ENCODE measurements around the gene HSD3B2.

DNA sequence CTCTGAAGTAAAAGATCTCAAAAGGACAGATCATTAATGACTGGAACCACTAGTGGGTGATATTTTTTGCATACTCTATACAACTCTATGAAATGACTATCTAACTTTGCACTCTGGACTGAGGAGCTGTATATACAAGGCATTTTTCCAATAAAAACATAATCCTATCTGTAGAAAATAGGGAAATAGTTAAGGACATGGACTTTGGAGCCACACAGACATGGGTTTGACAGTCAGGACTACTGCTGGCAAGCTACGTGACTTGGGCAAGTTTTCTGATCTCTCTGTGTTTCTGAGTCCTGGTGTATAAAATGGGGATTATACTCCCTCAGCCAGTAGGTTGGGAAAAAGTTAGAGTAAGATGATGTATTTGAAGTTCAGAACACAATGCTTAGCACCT lies 20.9 kb upstream of the HSD3B2 start:
- TF ChIP-seq, protein P1, sequence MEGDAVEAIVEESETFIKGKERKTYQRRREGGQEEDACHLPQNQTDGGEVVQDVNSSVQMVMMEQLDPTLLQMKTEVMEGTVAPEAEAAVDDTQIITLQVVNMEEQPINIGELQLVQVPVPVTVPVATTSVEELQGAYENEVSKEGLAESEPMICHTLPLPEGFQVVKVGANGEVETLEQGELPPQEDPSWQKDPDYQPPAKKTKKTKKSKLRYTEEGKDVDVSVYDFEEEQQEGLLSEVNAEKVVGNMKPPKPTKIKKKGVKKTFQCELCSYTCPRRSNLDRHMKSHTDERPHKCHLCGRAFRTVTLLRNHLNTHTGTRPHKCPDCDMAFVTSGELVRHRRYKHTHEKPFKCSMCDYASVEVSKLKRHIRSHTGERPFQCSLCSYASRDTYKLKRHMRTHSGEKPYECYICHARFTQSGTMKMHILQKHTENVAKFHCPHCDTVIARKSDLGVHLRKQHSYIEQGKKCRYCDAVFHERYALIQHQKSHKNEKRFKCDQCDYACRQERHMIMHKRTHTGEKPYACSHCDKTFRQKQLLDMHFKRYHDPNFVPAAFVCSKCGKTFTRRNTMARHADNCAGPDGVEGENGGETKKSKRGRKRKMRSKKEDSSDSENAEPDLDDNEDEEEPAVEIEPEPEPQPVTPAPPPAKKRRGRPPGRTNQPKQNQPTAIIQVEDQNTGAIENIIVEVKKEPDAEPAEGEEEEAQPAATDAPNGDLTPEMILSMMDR (IDR thresholded peaks at IDR 0.05) = no peak
- TF ChIP-seq EZH2phosphoT487 (IDR thresholded peaks at IDR 0.05) = no peak
